Measurements from ENCODE around the gene RNU6-7. TPM values are rescaled to one million over a fixed set of nuclear protein-coding genes. Genes with fewer than 3 reads are reported as not detected.

Gene RNU6-7
- total RNA-seq, 1 donor from 2014 or later: not detected

GRCh38 chr14:32205984-32206383 lies 4.1 kb downstream of the RNU6-7 start:
- Histone ChIP-seq H3K4me3 (ENCODE audit: low read depth, low read length) (no peak overlapping the region), H3K27me3 (ENCODE audit: control insufficient read depth, insufficient read depth, low read length) (no peaks in the 10 kb centered on the region), H3K36me3 (ENCODE audit: control insufficient read depth, insufficient read depth, low read length) (no peaks in the 10 kb centered on the region)
- TF ChIP-seq CTCF (IDR thresholded peaks at IDR 0.05; ENCODE audit: insufficient read depth, low read length, poor library complexity, severe bottlenecking): no peak
- no peak for DNase-seq (ENCODE audit: low read depth)

- Histone ChIP-seq H3K4me3 (ENCODE audit: low read depth, low read length) (no peak overlapping the region), H3K27me3 (ENCODE audit: control insufficient read depth, insufficient read depth, low read length) (no peaks in the 10 kb centered on the region), H3K36me3 (ENCODE audit: control insufficient read depth, insufficient read depth, low read length) (no peaks in the 10 kb centered on the region)
- no peak for DNase-seq (ENCODE audit: low read depth)
- no peak for TF ChIP-seq CTCF (IDR thresholded peaks at IDR 0.05; ENCODE audit: insufficient read depth, low read length, poor library complexity, severe bottlenecking)
These were observed 4.7 kb downstream of the RNU6-7 start for GRCh38 chr14:32206552-32206951.

GRCh38 chr14:32208490-32208889 lies 6.6 kb downstream of the RNU6-7 start:
- H3K27me3 ChIP-seq (ENCODE audit: control insufficient read depth, insufficient read depth, low read length): no peaks in the 10 kb centered on the region
- no peaks in the 10 kb centered on the region for H3K36me3 ChIP-seq (ENCODE audit: control insufficient read depth, insufficient read depth, low read length)
- no peak overlapping the region for H3K4me3 ChIP-seq (ENCODE audit: low read depth, low read length)
- no peak for TF ChIP-seq CTCF (IDR thresholded peaks at IDR 0.05; ENCODE audit: insufficient read depth, low read length, poor library complexity, severe bottlenecking)
- DNase-seq (ENCODE audit: low read depth): no peak

GRCh38 chr14:32209471-32209870 lies 7.6 kb downstream of the RNU6-7 start:
- Histone ChIP-seq H3K36me3 (ENCODE audit: control insufficient read depth, insufficient read depth, low read length) (no peaks in the 10 kb centered on the region), H3K4me3 (ENCODE audit: low read depth, low read length) (no peak overlapping the region), H3K27me3 (ENCODE audit: control insufficient read depth, insufficient read depth, low read length) (no peaks in the 10 kb centered on the region)
- no peak for TF ChIP-seq CTCF (IDR thresholded peaks at IDR 0.05; ENCODE audit: insufficient read depth, low read length, poor library complexity, severe bottlenecking)
- no peak for DNase-seq (ENCODE audit: low read depth)

- no peaks in the 10 kb centered on the region for H3K36me3 ChIP-seq (ENCODE audit: control insufficient read depth, insufficient read depth, low read length)
- no peak for TF ChIP-seq CTCF (IDR thresholded peaks at IDR 0.05; ENCODE audit: insufficient read depth, low read length, poor library complexity, severe bottlenecking)
- no peaks in the 10 kb centered on the region for H3K27me3 ChIP-seq (ENCODE audit: control insufficient read depth, insufficient read depth, low read length)
- DNase-seq (ENCODE audit: low read depth): no peak
- H3K4me3 ChIP-seq (ENCODE audit: low read depth, low read length): no peak overlapping the region
These were observed 9.2 kb downstream of the RNU6-7 start for GRCh38 chr14:32211068-32211404.

- no peak overlapping the region for H3K4me3 ChIP-seq (ENCODE audit: low read depth, low read length)
- H3K36me3 ChIP-seq (ENCODE audit: control insufficient read depth, insufficient read depth, low read length): no peaks in the 10 kb centered on the region
- no peaks in the 10 kb centered on the region for H3K27me3 ChIP-seq (ENCODE audit: control insufficient read depth, insufficient read depth, low read length)
- DNase-seq (ENCODE audit: low read depth): no peak
- no peak for TF ChIP-seq CTCF (IDR thresholded peaks at IDR 0.05; ENCODE audit: insufficient read depth, low read length, poor library complexity, severe bottlenecking)
These were observed 11.0 kb downstream of the RNU6-7 start for GRCh38 chr14:32212833-32213232.
